H1 (cell line): ENCODE measurements around the gene PRPF4. TPM values are rescaled to one million over a fixed set of nuclear protein-coding genes. Genes with fewer than 3 reads are reported as not detected.

Source experiments
- CHD1 ChIP-seq: IDR thresholded peaks from 2 replicates; pipeline ENCODE4 v1.6.1; 2012; ENCODE audit warnings: low read depth, low read length, improper control_type of control experiment
- HDAC6 ChIP-seq: IDR thresholded peaks from one replicate; pipeline ENCODE4 v1.7.1; 2012; ENCODE audit warnings: low read depth, mild to moderate bottlenecking, inconsistent platforms, low read length, moderate library complexity
- RXRA ChIP-seq: IDR thresholded peaks from 2 replicates; pipeline ENCODE4 v1.6.1; 2011; ENCODE audit warnings: low read depth, mild to moderate bottlenecking, low read length, moderate library complexity; ENCODE audit not compliant: insufficient read depth
- SP1 ChIP-seq: IDR thresholded peaks from 2 replicates; pipeline ENCODE4 v1.6.1; 2011; ENCODE audit warnings: low read depth, low read length
- SP2 ChIP-seq: IDR thresholded peaks from 2 replicates; pipeline ENCODE4 v1.6.1; 2012; ENCODE audit warnings: mild to moderate bottlenecking, low read length, inconsistent platforms
- SUZ12 ChIP-seq: fragments of 200-600 bp; sonication (generic); IDR thresholded peaks from 2 replicates; pipeline ENCODE4 v1.6.1; 2012; ENCODE audit warnings: mild to moderate bottlenecking, inconsistent platforms, low read length, moderate library complexity, mixed read lengths
- polyA plus RNA-seq, 7 experiments: library from polyadenylated mRNA; depleted of rRNA in 3 of 7; stranded (reverse) in 5 of 7; unstranded in 2 of 7; fragments of >200 nt in 5 of 7; fragments of 200-250 nt in 2 of 7; gene quantifications; 1 replicate in 5 of 7; 2 replicates in 1 of 7; 4 replicates in 1 of 7; pipeline versions ENCODE4 v1.2.1 to v1.2.3, GENCODE V29; 2011 to 2013; ENCODE audit warnings: missing spikeins in 2 of 7, mixed read lengths in 2 of 7
- total RNA-seq: library from RNA; stranded (reverse); fragmentation: NEBNext Ultra II Directional; extraction: Animal tissue kit (Norgen Biotek cat#: 25700); gene quantifications from 2 replicates; pipeline ENCODE4 v1.2.1, GENCODE V29; 2021

Gene PRPF4
- total and polyA plus RNA-seq, 2 of the 8 experiments (the other 6 are each of a cell fraction or from before 2014, with no cell fraction given), result 15.2 to 33.4 TPM

DNA sequence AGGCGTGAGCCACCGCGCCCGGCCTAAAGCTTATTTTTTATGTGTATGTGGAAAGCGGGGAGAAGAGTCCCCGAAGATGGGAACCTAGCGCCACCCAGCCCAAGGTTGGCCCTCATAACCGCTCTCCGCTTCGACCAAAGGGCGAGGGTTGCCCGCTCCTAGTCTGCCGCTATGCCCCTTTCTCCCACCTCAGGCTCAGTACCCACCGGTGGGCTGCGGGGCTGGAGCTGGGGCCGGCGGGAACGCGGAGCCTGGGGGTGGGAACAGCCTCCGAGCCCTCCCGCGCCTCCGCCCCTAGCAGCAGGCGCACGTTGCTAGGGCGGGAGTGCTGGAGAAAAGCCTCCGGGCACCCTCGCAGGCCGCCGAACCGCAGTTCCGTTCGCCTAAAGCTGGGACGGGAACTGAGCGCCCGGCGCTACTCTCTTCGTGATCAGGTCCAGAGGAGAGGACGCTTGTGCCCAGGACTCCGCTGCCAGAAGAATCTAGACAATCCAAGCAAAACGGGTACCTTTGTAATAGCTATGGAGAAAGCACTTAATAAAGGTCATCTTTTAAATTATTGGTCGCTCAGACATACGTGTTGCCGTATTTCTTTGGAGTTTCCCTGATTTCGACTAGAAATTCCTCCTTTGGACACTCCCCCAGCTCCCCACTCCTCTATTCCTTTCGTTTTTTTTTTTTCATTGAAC is 64.7 kb downstream of the PRPF4 start, which contains the start of gene WDR31 (continued):
- TF ChIP-seq CHD1 (no peak), RXRA (no peak), HDAC6 (no peak), SUZ12 (no peak), SP1 (peak; percentile 77; the same call in 1 of the 2 replicates), SP2 (no peak)
